Measurements from ENCODE around the gene ADORA2A.
A peak's percentile ranks its signal among the peaks of the same experiment; 100 is the strongest.

Gene ADORA2A

GRCh38 chr22:24430431-24431308 lies 3.3 kb downstream of the ADORA2A start:
- no peak for TF ChIP-seq CTCF (IDR thresholded peaks at IDR 0.05; ENCODE audit: low read depth, low read length, poor library complexity, severe bottlenecking)
- TF ChIP-seq EZH2phosphoT487 (IDR thresholded peaks at IDR 0.05; ENCODE audit: borderline replicate concordance, low read length), result no peak
- Histone ChIP-seq H3K79me2 (ENCODE audit: control insufficient read depth, low read length) (peaks cover 82% of the 10 kb centered on the region), H3K36me3 (ENCODE audit: control insufficient read depth, low read length) (peaks cover 47% of the 10 kb centered on the region), H3K27ac (ENCODE audit: low read depth, low read length) (peak overlapping the region; percentile 98), H3K27me3 (ENCODE audit: control insufficient read depth, low read length) (no peaks in the 10 kb centered on the region), H3K9me2 (replicated peaks; ENCODE audit: control insufficient read depth, low read length) (no peaks in the 10 kb centered on the region), H3K9me3 (ENCODE audit: control insufficient read depth, insufficient read depth, low read length) (no peaks in the 10 kb centered on the region), H3K4me3 (ENCODE audit: low read length) (peak overlapping the region; percentile 79), H3K4me1 (ENCODE audit: control insufficient read depth, low read length) (peaks cover 98% of the 10 kb centered on the region), H3K4me2 (ENCODE audit: low read length) (peak overlapping the region; percentile 96), H3F3A (ENCODE audit: control insufficient read depth, insufficient read depth) (peaks cover 34% of the 10 kb centered on the region), H4K20me1 (ENCODE audit: control insufficient read depth, insufficient read depth, low read depth, low read length) (no peaks in the 10 kb centered on the region)

- no peak for TF ChIP-seq EZH2phosphoT487 (IDR thresholded peaks at IDR 0.05; ENCODE audit: borderline replicate concordance, low read length)
- TF ChIP-seq CTCF (IDR thresholded peaks at IDR 0.05; ENCODE audit: low read depth, low read length, poor library complexity, severe bottlenecking), result no peak
- no peaks in the 10 kb centered on the region for H3K27me3 ChIP-seq (ENCODE audit: control insufficient read depth, low read length)
- no peaks in the 10 kb centered on the region for H3K9me2 ChIP-seq (replicated peaks; ENCODE audit: control insufficient read depth, low read length)
- peaks cover 98% of the 10 kb centered on the region for H3K4me1 ChIP-seq (ENCODE audit: control insufficient read depth, low read length)
- no peaks in the 10 kb centered on the region for H4K20me1 ChIP-seq (ENCODE audit: control insufficient read depth, insufficient read depth, low read depth, low read length)
- peak overlapping the region; percentile 96 for H3K4me2 ChIP-seq (ENCODE audit: low read length)
- no peaks in the 10 kb centered on the region for H3K9me3 ChIP-seq (ENCODE audit: control insufficient read depth, insufficient read depth, low read length)
- H3K4me3 ChIP-seq (ENCODE audit: low read length), result peak overlapping the region; percentile 70
- peaks cover 37% of the 10 kb centered on the region for H3F3A ChIP-seq (ENCODE audit: control insufficient read depth, insufficient read depth)
- peaks cover 55% of the 10 kb centered on the region for H3K36me3 ChIP-seq (ENCODE audit: control insufficient read depth, low read length)
- peak overlapping the region; percentile 98 for H3K27ac ChIP-seq (ENCODE audit: low read depth, low read length)
- H3K79me2 ChIP-seq (ENCODE audit: control insufficient read depth, low read length), result peaks cover 82% of the 10 kb centered on the region
Observed at GRCh38 chr22:24431309-24432034, 4.1 kb downstream of the ADORA2A start.

- no peak for TF ChIP-seq CTCF (IDR thresholded peaks at IDR 0.05; ENCODE audit: low read depth, low read length, poor library complexity, severe bottlenecking)
- TF ChIP-seq EZH2phosphoT487 (IDR thresholded peaks at IDR 0.05; ENCODE audit: borderline replicate concordance, low read length), result no peak
- H3K27me3 ChIP-seq (ENCODE audit: control insufficient read depth, low read length), result no peaks in the 10 kb centered on the region
- no peaks in the 10 kb centered on the region for H3K9me2 ChIP-seq (replicated peaks; ENCODE audit: control insufficient read depth, low read length)
- peaks cover 45% of the 10 kb centered on the region for H3F3A ChIP-seq (ENCODE audit: control insufficient read depth, insufficient read depth)
- H3K9me3 ChIP-seq (ENCODE audit: control insufficient read depth, insufficient read depth, low read length), result no peaks in the 10 kb centered on the region
- H3K4me1 ChIP-seq (ENCODE audit: control insufficient read depth, low read length), result peaks cover 98% of the 10 kb centered on the region
- H3K27ac ChIP-seq (ENCODE audit: low read depth, low read length), result peak overlapping the region; percentile 98
- no peaks in the 10 kb centered on the region for H4K20me1 ChIP-seq (ENCODE audit: control insufficient read depth, insufficient read depth, low read depth, low read length)
- H3K4me3 ChIP-seq (ENCODE audit: low read length), result peak overlapping the region; percentile 70
- peaks cover 63% of the 10 kb centered on the region for H3K36me3 ChIP-seq (ENCODE audit: control insufficient read depth, low read length)
- H3K79me2 ChIP-seq (ENCODE audit: control insufficient read depth, low read length), result peaks cover 82% of the 10 kb centered on the region
- peak overlapping the region; percentile 96 for H3K4me2 ChIP-seq (ENCODE audit: low read length)
Observed at GRCh38 chr22:24432059-24432853, 4.9 kb downstream of the ADORA2A start.
